Activated CD4-positive, alpha-beta T cell treated with anti-CD3 and anti-CD28 coated beads, Interleukin-10, Interleukin-2, amounts not matched to agents 100 ng/mL and 50 ng/mL, durations not matched to agents 16 hours and 8 hours (primary cell): ENCODE results near the gene CUTC.

Experiments used
- DNase-seq: peaks from one replicate; pipeline ENCODE4 v3.0.0-alpha.2; 2020

Gene CUTC

GRCh38 chr10:99784727-99785441 is 52.9 kb downstream of the CUTC start:
- DNase-seq = no peak

DNA sequence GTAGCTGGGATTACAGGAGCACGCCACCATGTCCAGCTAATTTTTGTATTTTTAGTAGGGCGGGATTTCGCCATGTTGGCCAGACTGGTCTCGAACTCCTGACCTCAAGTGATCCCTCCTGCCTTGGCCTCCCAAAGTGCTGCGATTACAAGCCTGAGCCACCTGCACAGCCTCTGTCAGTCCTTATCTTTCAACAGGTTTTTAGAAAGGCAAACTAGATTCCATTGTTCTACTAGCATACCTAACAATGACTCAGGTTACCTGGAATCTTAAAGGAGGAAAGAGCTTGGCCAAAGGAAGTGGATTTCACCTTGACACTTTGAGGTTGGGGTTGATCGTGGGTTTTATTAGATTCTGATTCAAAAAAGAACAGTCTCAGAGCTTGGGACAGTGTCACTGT is 53.6 kb downstream of the CUTC start:
- no peak for DNase-seq

DNA sequence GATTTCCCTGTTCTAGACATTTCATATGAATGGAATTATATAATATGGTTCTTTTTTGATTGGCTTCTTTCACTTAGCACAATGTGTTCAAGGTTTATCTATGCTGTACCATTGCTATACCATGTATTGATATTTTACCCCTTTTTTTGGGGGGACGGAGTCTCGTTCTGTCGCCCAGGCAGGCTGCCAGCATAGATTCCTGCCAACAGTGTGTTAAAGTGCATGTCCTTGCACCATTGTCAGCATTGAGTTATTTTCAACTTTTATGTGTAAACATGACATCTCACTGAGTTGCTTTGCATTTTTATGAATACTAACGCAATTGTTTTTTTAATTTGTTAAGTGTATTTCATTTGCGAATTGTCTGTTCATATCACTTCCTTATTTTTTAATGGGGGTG is 55.3 kb downstream of the CUTC start:
- no peak for DNase-seq

GRCh38 chr10:99787782-99788445 is 55.9 kb downstream of the CUTC start:
- DNase-seq = no peak

- DNase-seq = no peak
Measured at GRCh38 chr10:99788598-99789256, 56.7 kb downstream of the CUTC start.

- no peak for DNase-seq
Measured at GRCh38 chr10:99791831-99792230, 59.8 kb downstream of the CUTC start.

DNA sequence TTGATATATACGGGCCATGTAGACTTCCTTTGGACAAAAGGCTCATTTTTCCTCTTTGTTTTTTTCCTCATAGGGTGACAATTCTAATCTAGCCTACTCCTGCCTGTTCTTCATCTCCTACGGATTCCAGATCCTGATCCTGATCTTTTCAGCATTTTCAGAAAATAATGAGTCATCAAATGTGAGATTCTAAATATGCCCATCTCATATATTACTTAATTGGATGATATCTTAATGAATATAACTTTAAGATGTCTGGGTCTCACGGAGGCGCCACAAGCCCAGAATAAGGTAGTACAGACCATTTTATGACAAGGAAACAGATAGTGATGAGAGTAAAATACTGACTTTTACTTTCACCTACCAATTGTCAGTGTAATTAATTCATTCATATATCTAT is 61.8 kb downstream of the CUTC start:
- DNase-seq = no peak

- DNase-seq = no peak
Measured at GRCh38 chr10:99796928-99797327, 64.9 kb downstream of the CUTC start.

GRCh38 chr10:99798031-99798430 is 66.0 kb downstream of the CUTC start:
- DNase-seq = no peak

- no peak for DNase-seq
Measured at GRCh38 chr10:99798920-99799319, 66.9 kb downstream of the CUTC start.

- DNase-seq = no peak
Measured at GRCh38 chr10:99799613-99800012, 67.6 kb downstream of the CUTC start.

GRCh38 chr10:99804471-99804870 is 72.4 kb downstream of the CUTC start:
- no peak for DNase-seq

- no peak for DNase-seq
Measured at GRCh38 chr10:99805190-99805589, 73.2 kb downstream of the CUTC start.
